Left renal pelvis (tissue), 4 donors: ENCODE data around the gene AP3B1. TPM values are rescaled to one million over a fixed set of nuclear protein-coding genes. Genes with fewer than 3 reads are reported as not detected.
"Not testable (repeated sequence)": the region's sequence is repeated elsewhere in the genome, so short reads cannot be mapped to it uniquely, and the experiment has no call there.

Experiments used
- DNase-seq, 4 donors: peaks; one replicate each; pipeline ENCODE4 v3.0.0-alpha.2; 2013; ENCODE audit warnings: low read depth in 4 of 4, low spot score in 3 of 4
- polyA plus RNA-seq, 4 donors: library from polyadenylated mRNA; unstranded; fragments of 120-200 nt; gene quantifications; one replicate each; pipeline ENCODE4 v1.2.1, GENCODE V29; 2013; ENCODE audit not compliant: insufficient read length in 4 of 4

Gene AP3B1
- polyA plus RNA-seq, 4 donors, result 53.6 to 87.8 (median 72.2) TPM

GRCh38 chr5:78251663-78252284, 42.7 kb downstream of the AP3B1 start:
- no peak for DNase-seq

GRCh38 chr5:78245136-78245535, 49.4 kb downstream of the AP3B1 start:
- DNase-seq, result no peak

GRCh38 chr5:78243639-78244038, 50.9 kb downstream of the AP3B1 start:
- no peak for DNase-seq

- no peak for DNase-seq
Measured at GRCh38 chr5:78243091-78243490, 51.4 kb downstream of the AP3B1 start.

- no peak for DNase-seq
Measured at GRCh38 chr5:78242001-78242400, 52.5 kb downstream of the AP3B1 start.

- no peak for DNase-seq
Measured at GRCh38 chr5:78237911-78238310, 56.6 kb downstream of the AP3B1 start.

- no peak for DNase-seq
Measured at GRCh38 chr5:78236046-78236445, 58.5 kb downstream of the AP3B1 start.

GRCh38 chr5:78235289-78235688, 59.2 kb downstream of the AP3B1 start:
- no peak for DNase-seq

- DNase-seq, result no peak
Measured at GRCh38 chr5:78234804-78235203, 59.7 kb downstream of the AP3B1 start.

GRCh38 chr5:78232163-78232562, 62.3 kb downstream of the AP3B1 start:
- no peak for DNase-seq

- DNase-seq, result no peak
Measured at GRCh38 chr5:78224358-78224757, 70.1 kb downstream of the AP3B1 start.

- DNase-seq, result no peak
Measured at GRCh38 chr5:78221964-78222451, 72.5 kb downstream of the AP3B1 start.

- DNase-seq, result no peak
Measured at GRCh38 chr5:78221467-78221866, 73.0 kb downstream of the AP3B1 start.

- DNase-seq, result no peak
Measured at GRCh38 chr5:78215972-78216371, 78.5 kb downstream of the AP3B1 start.

- DNase-seq, result no peak
Measured at GRCh38 chr5:78215565-78215964, 78.9 kb downstream of the AP3B1 start.

- no peak for DNase-seq
Measured at GRCh38 chr5:78213799-78214198, 80.7 kb downstream of the AP3B1 start.

GRCh38 chr5:78211052-78211451, 83.4 kb downstream of the AP3B1 start:
- no peak for DNase-seq

GRCh38 chr5:78204241-78204640, 90.3 kb downstream of the AP3B1 start:
- no peak for DNase-seq

- DNase-seq, result no peak
Measured at GRCh38 chr5:78203815-78204214, 90.7 kb downstream of the AP3B1 start.

GRCh38 chr5:78190402-78190801, 104.1 kb downstream of the AP3B1 start:
- DNase-seq, result no peak

- not testable (repeated sequence) for DNase-seq
Measured at GRCh38 chr5:78188681-78189080, 105.8 kb downstream of the AP3B1 start.

- no peak for DNase-seq
Measured at GRCh38 chr5:78187172-78187571, 107.3 kb downstream of the AP3B1 start.

GRCh38 chr5:78182838-78183237, 111.7 kb downstream of the AP3B1 start:
- DNase-seq, result no peak
